Caco-2 (cell line): ENCODE data around the gene CRTAP. TPM values are rescaled to one million over a fixed set of nuclear protein-coding genes. Genes with fewer than 3 reads are reported as not detected.

Experiments used
- BruUV-seq: library from RNA; stranded (reverse); fragments of 400-500 nt; replicated peaks from 2 replicates; lab custom pipeline; 2021; lab: Mats Ljungman, UMichigan
- CTCF ChIA-PET: fragments of 300-600 bp; sonication (Branson Sonifier 250); formaldehyde crosslinking; loops from one replicate; lab custom pipeline; 2022; ENCODE audit warnings: antibody characterized with exemption; lab: Charles Lee
- POLR2A ChIA-PET: fragments of 300-600 bp; sonication (Branson Sonifier 250); formaldehyde crosslinking; loops from one replicate; lab custom pipeline; 2022; ENCODE audit warnings: antibody characterized with exemption; lab: Charles Lee
- DNase-seq, 2 experiments: peaks; one replicate each; pipeline versions ENCODE4 v3.0.0 to v3.0.0-alpha.2; 2020 to 2022
- H3K27me3 ChIP-seq: replicated peaks from 2 replicates; pipeline ENCODE4 v1.6.0; 2011; ENCODE audit warnings: low read length; ENCODE audit not compliant: control insufficient read depth, insufficient read depth
- H3K36me3 ChIP-seq: 2 replicates; pipeline ENCODE4 v1.5.1; 2011; ENCODE audit warnings: low read length; ENCODE audit not compliant: control insufficient read depth, insufficient read depth
- H3K4me1 ChIP-seq: fragments of 250-450 bp; sonication (Bioruptor Pico); 2 replicates; pipeline ENCODE4 v1.5.1; 2020; ENCODE audit warnings: mild to moderate bottlenecking
- H3K4me3 ChIP-seq: 2 replicates; pipeline ENCODE4 v1.5.1; 2011; ENCODE audit warnings: low read depth, mild to moderate bottlenecking, control low read depth, low read length
- H3K9me3 ChIP-seq: fragments of 250-450 bp; sonication (Bioruptor Pico); 2 replicates; pipeline ENCODE4 v1.5.1; 2020; ENCODE audit warnings: mild to moderate bottlenecking, moderate library complexity
- H3K27ac Mint-ChIP-seq: one replicate; pipeline ENCODE4 v1.8.0; 2022; ENCODE audit warnings: mixed read lengths; ENCODE audit not compliant: unreplicated experiment
- H3K27me3 Mint-ChIP-seq: one replicate; pipeline ENCODE4 v1.8.0; 2022; ENCODE audit warnings: mixed read lengths; ENCODE audit not compliant: insufficient read depth, unreplicated experiment
- H3K36me3 Mint-ChIP-seq: one replicate; pipeline ENCODE4 v1.8.0; 2022; ENCODE audit warnings: mild to moderate bottlenecking, mixed read lengths; ENCODE audit not compliant: insufficient read depth, unreplicated experiment
- H3K4me1 Mint-ChIP-seq: one replicate; pipeline ENCODE4 v1.8.0; 2022; ENCODE audit warnings: low read depth, mixed read lengths; ENCODE audit not compliant: unreplicated experiment
- H3K4me3 Mint-ChIP-seq: one replicate; pipeline ENCODE4 v1.8.0; 2022; ENCODE audit warnings: mild to moderate bottlenecking, moderate library complexity, mixed read lengths; ENCODE audit not compliant: unreplicated experiment
- H3K9me3 Mint-ChIP-seq: one replicate; pipeline ENCODE4 v1.8.0; 2022; ENCODE audit warnings: mixed read lengths; ENCODE audit not compliant: unreplicated experiment
- CTCF ChIP-seq, 2 experiments: fragments of 200-600 bp in 1 of 2; IDR thresholded peaks; 1 replicate in 1 of 2; 2 replicates in 1 of 2; pipeline versions ENCODE4 v1.5.1 to v1.8.0; 2011 to 2022; ENCODE audit warnings: antibody characterized with exemption in 1 of 2, control low read depth in 1 of 2, inconsistent platforms in 1 of 2, low read depth in 1 of 2, low read length in 1 of 2, mild to moderate bottlenecking in 1 of 2, moderate library complexity in 1 of 2; ENCODE audit not compliant: insufficient read depth in 1 of 2, severe bottlenecking in 1 of 2, unreplicated experiment in 1 of 2
- intact Hi-C: fragments of 100-400 bp; cut with micrococcal nuclease; formaldehyde crosslinking; loops from one replicate; pipeline ENCODE4 v1.10.0; 2022; ENCODE audit not compliant: unreplicated experiment
- total RNA-seq: library from RNA; stranded (reverse); gene quantifications from 2 replicates; pipeline ENCODE4 v1.2.3, GENCODE V29; 2022

Gene CRTAP
- total RNA-seq, 1 experiment from 2014 or later, result 144 TPM

- no peak overlapping the region for H3K4me3 ChIP-seq
- Mint-ChIP-seq H3K27me3 (no peaks in the 10 kb centered on the region), H3K36me3 (no peaks in the 10 kb centered on the region), H3K4me3 (no peak overlapping the region), H3K27ac (no peak overlapping the region), H3K9me3 (no peaks in the 10 kb centered on the region), H3K4me1 (no peaks in the 10 kb centered on the region)
- no peaks in the 10 kb centered on the region for H3K9me3 ChIP-seq
- peaks cover 7% of the 10 kb centered on the region; the same call in 1 of the 2 replicates for H3K4me1 ChIP-seq
- no peaks in the 10 kb centered on the region for H3K27me3 ChIP-seq
- intact Hi-C loops, result no loop called here
- BruUV-seq, result no TSS peak
- ChIA-PET CTCF (no interaction called here), POLR2A (no interaction called here)
- H3K36me3 ChIP-seq, result no peaks in the 10 kb centered on the region
- DNase-seq, result no peak
- TF ChIP-seq CTCF (IDR thresholded peaks at IDR 0.05; ENCODE audit: insufficient read depth in 1 of 2, low read depth in 1 of 2, low read length in 1 of 2, severe bottlenecking in 1 of 2, unreplicated experiment in 1 of 2), result no peak
Observed at GRCh38 chr3:33111581-33111980, 2.2 kb upstream of the CRTAP start.

GRCh38 chr3:33114622-33115023 lies 809 bp downstream of the CRTAP start:
- no peaks in the 10 kb centered on the region for H3K27me3 Mint-ChIP-seq
- no peak for DNase-seq
- Histone ChIP-seq H3K4me1 (peaks cover 7% of the 10 kb centered on the region; the same call in 1 of the 2 replicates), H3K9me3 (no peaks in the 10 kb centered on the region), H3K36me3 (no peaks in the 10 kb centered on the region; the same call in 1 of the 2 replicates), H3K4me3 (peak overlapping the region; percentile 94), H3K27me3 (no peaks in the 10 kb centered on the region)
- no peaks in the 10 kb centered on the region for H3K4me1 Mint-ChIP-seq
- ChIA-PET POLR2A (no interaction called here), CTCF (interaction anchor here (1.2 kb wide), 1 partner anchor 17 kb away, joined by 8 read pairs; no protein-coding TSS in a partner anchor)
- intact Hi-C loops, result loop anchor here (1.0 kb wide), 1 partner anchor 17 kb away; the partner anchor contains the start of genes GLB1 and TMPPE
- TF ChIP-seq CTCF (IDR thresholded peaks at IDR 0.05; ENCODE audit: insufficient read depth in 1 of 2, low read depth in 1 of 2, low read length in 1 of 2, severe bottlenecking in 1 of 2, unreplicated experiment in 1 of 2), result no peak
- BruUV-seq, result no TSS peak
- H3K9me3 Mint-ChIP-seq, result no peaks in the 10 kb centered on the region
- H3K4me3 Mint-ChIP-seq, result peak overlapping the region; percentile 80
- no peaks in the 10 kb centered on the region for H3K36me3 Mint-ChIP-seq
- no peak overlapping the region for H3K27ac Mint-ChIP-seq

- intact Hi-C loops, result no loop called here
- Histone ChIP-seq H3K9me3 (no peaks in the 10 kb centered on the region), H3K36me3 (no peaks in the 10 kb centered on the region; the same call in 1 of the 2 replicates), H3K27me3 (no peaks in the 10 kb centered on the region), H3K4me1 (peaks cover 7% of the 10 kb centered on the region; the same call in 1 of the 2 replicates), H3K4me3 (no peak overlapping the region; the same call in 1 of the 2 replicates)
- H3K27ac Mint-ChIP-seq, result no peak overlapping the region
- no peak for TF ChIP-seq CTCF (IDR thresholded peaks at IDR 0.05; ENCODE audit: insufficient read depth in 1 of 2, low read depth in 1 of 2, low read length in 1 of 2, severe bottlenecking in 1 of 2, unreplicated experiment in 1 of 2)
- no peaks in the 10 kb centered on the region for H3K36me3 Mint-ChIP-seq
- CTCF ChIA-PET, result no interaction called here
- H3K4me1 Mint-ChIP-seq, result no peaks in the 10 kb centered on the region
- BruUV-seq, result no TSS peak
- H3K4me3 Mint-ChIP-seq, result peak overlapping the region; percentile 80
- POLR2A ChIA-PET, result no interaction called here
- H3K9me3 Mint-ChIP-seq, result no peaks in the 10 kb centered on the region
- no peaks in the 10 kb centered on the region for H3K27me3 Mint-ChIP-seq
- DNase-seq, result no peak
Observed at GRCh38 chr3:33115024-33115768, 1.4 kb downstream of the CRTAP start.
